HepG2 (cell line): ENCODE data around the gene ADAT3. TPM values are rescaled to one million over a fixed set of nuclear protein-coding genes. Genes with fewer than 3 reads are reported as not detected.

ENCODE experiments used
- CEBPG ChIP-seq: IDR thresholded peaks from 2 replicates; pipeline ENCODE4 v1.6.1; 2016
- ELF1 ChIP-seq: sonication (generic); formaldehyde crosslinking; IDR thresholded peaks from 2 replicates; pipeline ENCODE4 v1.4.0; 2020; ENCODE audit warnings: missing genetic modification reagents
- FOSL2 ChIP-seq: sonication (generic); formaldehyde crosslinking; IDR thresholded peaks from 2 replicates; pipeline ENCODE4 v1.4.0; 2020; ENCODE audit warnings: missing genetic modification reagents
- FOXK1 ChIP-seq: sonication (generic); formaldehyde crosslinking; IDR thresholded peaks from 2 replicates; pipeline ENCODE4 v1.4.0; 2020; ENCODE audit warnings: low read depth, missing genetic modification reagents, borderline replicate concordance
- HNF4A ChIP-seq: sonication (generic); formaldehyde crosslinking; IDR thresholded peaks from 2 replicates; pipeline ENCODE4 v1.4.0; 2020; ENCODE audit warnings: missing genetic modification reagents
- KDM2A ChIP-seq: sonication (generic); formaldehyde crosslinking; IDR thresholded peaks from 2 replicates; pipeline ENCODE4 v1.4.0; 2020; ENCODE audit warnings: low read depth, missing genetic modification reagents, borderline replicate concordance
- MAFK ChIP-seq, 2 experiments: IDR thresholded peaks in 1 of 2; conservative IDR thresholded peaks in 1 of 2; 2 replicates each; pipeline ENCODE4 v1.6.1; 2011; ENCODE audit warnings: improper control_type of control experiment in 2 of 2, low read length in 2 of 2
- POLR2A ChIP-seq, 2 experiments: IDR thresholded peaks; 2 replicates each; pipeline ENCODE4 v1.6.1; 2011; ENCODE audit warnings: low read depth in 2 of 2, low read length in 2 of 2, mild to moderate bottlenecking in 1 of 2, moderate library complexity in 1 of 2; ENCODE audit not compliant: insufficient read depth in 1 of 2
- REPIN1 ChIP-seq: sonication (generic); formaldehyde crosslinking; IDR thresholded peaks from 2 replicates; pipeline ENCODE4 v1.8.0; 2022; ENCODE audit warnings: missing genetic modification reagents, low read depth, mild to moderate bottlenecking, borderline replicate concordance
- RXRB ChIP-seq: IDR thresholded peaks from 2 replicates; pipeline ENCODE4 v1.6.1; 2016; ENCODE audit warnings: borderline replicate concordance, missing genetic modification reagents, missing compliant biosample characterization
- SALL1 ChIP-seq: sonication (generic); formaldehyde crosslinking; IDR thresholded peaks from 2 replicates; pipeline ENCODE4 v1.8.0; 2022; ENCODE audit warnings: mild to moderate bottlenecking, missing genetic modification reagents
- SOX13 ChIP-seq, 3 experiments: fragments of 450-650 bp in 1 of 3; sonication (generic) in 1 of 3; formaldehyde crosslinking in 1 of 3; IDR thresholded peaks in 2 of 3; conservative IDR thresholded peaks in 1 of 3; 2 replicates each; pipeline versions ENCODE4 v1.5.0 to v1.6.1; 2016 to 2020; ENCODE audit warnings: antibody characterized with exemption in 1 of 3, mild to moderate bottlenecking in 1 of 3, missing compliant biosample characterization in 1 of 3, missing genetic modification reagents in 1 of 3, moderate library complexity in 1 of 3
- STAG1 ChIP-seq: sonication (generic); formaldehyde crosslinking; IDR thresholded peaks from 2 replicates; pipeline ENCODE4 v1.4.0; 2020; ENCODE audit warnings: missing genetic modification reagents
- ZBTB7A ChIP-seq: sonication (generic); formaldehyde crosslinking; IDR thresholded peaks from 2 replicates; pipeline ENCODE4 v1.8.0; 2022; ENCODE audit warnings: mild to moderate bottlenecking, missing genetic modification reagents
- ZEB1 ChIP-seq: IDR thresholded peaks from 2 replicates; pipeline ENCODE4 v1.6.1; 2012; ENCODE audit warnings: mild to moderate bottlenecking, low read depth, inconsistent platforms; ENCODE audit not compliant: insufficient replicate concordance
- ZNF138 ChIP-seq: sonication (generic); formaldehyde crosslinking; IDR thresholded peaks from 2 replicates; pipeline ENCODE4 v1.5.0; 2020; ENCODE audit warnings: mild to moderate bottlenecking, low read depth, missing genetic modification reagents
- ZNF343 ChIP-seq: sonication (generic); formaldehyde crosslinking; IDR thresholded peaks from 2 replicates; pipeline ENCODE4 v1.4.0; 2020; ENCODE audit warnings: mild to moderate bottlenecking, missing genetic modification reagents
- ZNF441 ChIP-seq: sonication (generic); formaldehyde crosslinking; IDR thresholded peaks from 2 replicates; pipeline ENCODE4 v1.7.0; 2021; ENCODE audit warnings: missing genetic modification reagents, borderline replicate concordance
- ZNF607 ChIP-seq: sonication (generic); formaldehyde crosslinking; IDR thresholded peaks from 2 replicates; pipeline ENCODE4 v1.5.1; 2020; ENCODE audit warnings: missing genetic modification reagents, mild to moderate bottlenecking, borderline replicate concordance
- ZNF703 ChIP-seq: sonication (generic); formaldehyde crosslinking; IDR thresholded peaks from 2 replicates; pipeline ENCODE4 v1.5.1; 2020; ENCODE audit warnings: missing genetic modification reagents, mild to moderate bottlenecking, moderate library complexity, borderline replicate concordance
- ZNF776 ChIP-seq: sonication (generic); formaldehyde crosslinking; IDR thresholded peaks from 2 replicates; pipeline ENCODE4 v1.4.0; 2020; ENCODE audit warnings: mild to moderate bottlenecking, missing genetic modification reagents
- ZNF839 ChIP-seq: sonication (generic); formaldehyde crosslinking; IDR thresholded peaks from 2 replicates; pipeline ENCODE4 v1.4.0; 2020; ENCODE audit warnings: missing genetic modification reagents, mild to moderate bottlenecking, borderline replicate concordance
- ZSCAN9 ChIP-seq: IDR thresholded peaks from 2 replicates; pipeline ENCODE4 v1.6.1; 2016; ENCODE audit warnings: borderline replicate concordance
- polyA plus RNA-seq, 8 experiments: library from polyadenylated mRNA; depleted of rRNA in 3 of 8; stranded (reverse) in 7 of 8; unstranded in 1 of 8; fragments of >200 nt; fragmentation: Illumina TruSeq in 4 of 8; extraction: Trizol in 4 of 8; gene quantifications; 2 replicates each; pipeline versions ENCODE4 v1.2.1 to v1.2.3, GENCODE V29; 2011 to 2016; ENCODE audit warnings: low read depth in 4 of 8, missing spikeins in 1 of 8, mixed read lengths in 1 of 8; ENCODE audit not compliant: insufficient read depth in 1 of 8
- total RNA-seq, 5 experiments: library from RNA; depleted of rRNA; stranded (reverse); fragments of >200 nt; fragmentation: Illumina TruSeq; extraction: Trizol; gene quantifications; 2 replicates each; pipeline ENCODE4 v1.2.3, GENCODE V29; 2016; ENCODE audit warnings: low read depth in 1 of 5
- TF ChIP-seq, protein P1 (sequence below): sonication (generic); formaldehyde crosslinking; conservative IDR thresholded peaks from 2 replicates; pipeline ENCODE4 v1.5.0; 2020; ENCODE audit warnings: missing genetic modification reagents
- TF ChIP-seq, protein P2 (sequence below): sonication (generic); formaldehyde crosslinking; IDR thresholded peaks from 2 replicates; pipeline ENCODE4 v1.4.0; 2020; ENCODE audit warnings: missing genetic modification reagents

ADAT3 gene
- total and polyA plus RNA-seq, 2 of the 13 experiments (the other 11 are each of a cell fraction or from before 2014, with no cell fraction given), result 0.95 to 3.5 TPM

DNA sequence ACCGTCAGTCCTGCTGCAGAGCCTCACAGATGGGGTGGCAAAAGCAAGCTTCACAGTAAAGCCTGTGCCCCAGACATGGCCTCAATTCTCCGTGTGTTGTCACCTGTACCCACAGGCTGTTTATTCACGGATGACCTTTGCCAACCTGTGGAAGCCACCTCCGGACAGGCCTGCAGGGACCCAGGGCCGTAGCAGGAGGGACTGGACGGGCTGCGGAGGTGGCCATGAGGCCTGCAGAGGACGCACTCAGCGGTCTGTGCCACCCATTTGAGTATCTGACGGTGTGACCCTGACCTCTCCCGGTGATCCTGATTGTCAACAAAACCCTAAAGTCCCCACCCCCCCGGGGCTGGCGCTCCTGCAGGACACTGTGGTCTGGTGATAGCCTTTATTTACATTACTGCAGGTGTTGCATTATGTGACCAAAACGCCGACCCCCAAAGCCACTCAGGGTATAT, 34.0 kb upstream of the ADAT3 start (continued):
- TF ChIP-seq ZNF703 (CRISPR knock-in tag), result no peak
- 0 out of 2 replicates have a peak, but pooled peaks have one; percentile 37 for TF ChIP-seq ZNF839
- TF ChIP-seq KDM2A (CRISPR knock-in tag), result peak; percentile 91
- peak; percentile 79; the same call in 1 of the 2 replicates for TF ChIP-seq ZNF607
- TF ChIP-seq STAG1, result peak; percentile 49
- TF ChIP-seq MAFK (conservative IDR thresholded peaks at IDR 0.05 in 1 of 2, IDR thresholded peaks at IDR 0.05 in 1 of 2; ENCODE audit: low read length in 2 of 2), result no peak
- 0 out of 2 replicates have a peak, but pooled peaks have one; percentile 33 for TF ChIP-seq ZNF343 (CRISPR knock-in tag)
- peak; percentile 59 for TF ChIP-seq FOSL2 (CRISPR knock-in tag)
- TF ChIP-seq ELF1, result peak; percentile 15; the same call in 1 of the 2 replicates
- TF ChIP-seq REPIN1 (CRISPR knock-in tag), result peak; percentile 72; the same call in 1 of the 2 replicates
- peak; percentile 27; the same call in 1 of the 2 replicates for TF ChIP-seq ZNF441 (CRISPR knock-in tag)
- TF ChIP-seq, protein P1, sequence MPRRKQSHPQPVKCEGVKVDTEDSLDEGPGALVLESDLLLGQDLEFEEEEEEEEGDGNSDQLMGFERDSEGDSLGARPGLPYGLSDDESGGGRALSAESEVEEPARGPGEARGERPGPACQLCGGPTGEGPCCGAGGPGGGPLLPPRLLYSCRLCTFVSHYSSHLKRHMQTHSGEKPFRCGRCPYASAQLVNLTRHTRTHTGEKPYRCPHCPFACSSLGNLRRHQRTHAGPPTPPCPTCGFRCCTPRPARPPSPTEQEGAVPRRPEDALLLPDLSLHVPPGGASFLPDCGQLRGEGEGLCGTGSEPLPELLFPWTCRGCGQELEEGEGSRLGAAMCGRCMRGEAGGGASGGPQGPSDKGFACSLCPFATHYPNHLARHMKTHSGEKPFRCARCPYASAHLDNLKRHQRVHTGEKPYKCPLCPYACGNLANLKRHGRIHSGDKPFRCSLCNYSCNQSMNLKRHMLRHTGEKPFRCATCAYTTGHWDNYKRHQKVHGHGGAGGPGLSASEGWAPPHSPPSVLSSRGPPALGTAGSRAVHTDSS (CRISPR knock-in tag), result no peak
- peak; percentile 36; the same call in 1 of the 2 replicates for TF ChIP-seq ZSCAN9
- no peak for TF ChIP-seq ZNF138
- TF ChIP-seq SALL1 (CRISPR knock-in tag), result peak; percentile 84
- TF ChIP-seq RXRB (CRISPR knock-in tag), result peak; percentile 82
- no peak for TF ChIP-seq ZNF776 (CRISPR knock-in tag)
- no peak for TF ChIP-seq SOX13 (IDR thresholded peaks at IDR 0.05)
- TF ChIP-seq SOX13 (CRISPR knock-in tag; conservative IDR thresholded peaks at IDR 0.05 in 1 of 2, IDR thresholded peaks at IDR 0.05 in 1 of 2), result peak in 1 of 2 experiments; percentile 79; a peak in 2 of 4 replicates
- TF ChIP-seq ZBTB7A (CRISPR knock-in tag), result peak; percentile 46; the same call in 1 of the 2 replicates
- TF ChIP-seq CEBPG, result 0 out of 2 replicates have a peak, but pooled peaks have one; percentile 30
- peak; percentile 64 for TF ChIP-seq HNF4A (CRISPR knock-in tag)
- TF ChIP-seq POLR2A (IDR thresholded peaks at IDR 0.05; ENCODE audit: insufficient read depth in 1 of 2, low read depth in 2 of 2, low read length in 2 of 2), result 0 out of 4 replicates have a peak, but pooled peaks of 1 of the 2 experiments have one; percentile 35
- TF ChIP-seq, protein P2, sequence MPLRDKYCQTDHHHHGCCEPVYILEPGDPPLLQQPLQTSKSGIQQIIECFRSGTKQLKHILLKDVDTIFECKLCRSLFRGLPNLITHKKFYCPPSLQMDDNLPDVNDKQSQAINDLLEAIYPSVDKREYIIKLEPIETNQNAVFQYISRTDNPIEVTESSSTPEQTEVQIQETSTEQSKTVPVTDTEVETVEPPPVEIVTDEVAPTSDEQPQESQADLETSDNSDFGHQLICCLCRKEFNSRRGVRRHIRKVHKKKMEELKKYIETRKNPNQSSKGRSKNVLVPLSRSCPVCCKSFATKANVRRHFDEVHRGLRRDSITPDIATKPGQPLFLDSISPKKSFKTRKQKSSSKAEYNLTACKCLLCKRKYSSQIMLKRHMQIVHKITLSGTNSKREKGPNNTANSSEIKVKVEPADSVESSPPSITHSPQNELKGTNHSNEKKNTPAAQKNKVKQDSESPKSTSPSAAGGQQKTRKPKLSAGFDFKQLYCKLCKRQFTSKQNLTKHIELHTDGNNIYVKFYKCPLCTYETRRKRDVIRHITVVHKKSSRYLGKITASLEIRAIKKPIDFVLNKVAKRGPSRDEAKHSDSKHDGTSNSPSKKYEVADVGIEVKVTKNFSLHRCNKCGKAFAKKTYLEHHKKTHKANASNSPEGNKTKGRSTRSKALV (CRISPR knock-in tag), result 0 out of 2 replicates have a peak, but pooled peaks have one; percentile 26
- TF ChIP-seq ZEB1, result peak; percentile 90
- no peak; the same call in none of the 2 replicates for TF ChIP-seq FOXK1 (CRISPR knock-in tag)
